HG03139 (cell line): ENCODE data around the gene SPEN.
"Not testable (repeated sequence)": the region's sequence is repeated elsewhere in the genome, so short reads cannot be mapped to it uniquely, and the experiment has no call there.

ENCODE experiments used
- ATAC-seq: cut with Tn5 transposase; IDR thresholded peaks from one replicate; pipeline ENCODE4 v1.9.1; 2021; ENCODE audit not compliant: unreplicated experiment

The SPEN gene

GRCh38 chr1:15896841-15897610 is 49.5 kb downstream of the SPEN start:
- not testable (repeated sequence) for ATAC-seq

GRCh38 chr1:15899266-15899665 is 51.8 kb downstream of the SPEN start:
- ATAC-seq, result no peak

- ATAC-seq, result no peak
Measured at GRCh38 chr1:15900662-15901279, 53.3 kb downstream of the SPEN start.

GRCh38 chr1:15902882-15903281 is 55.4 kb downstream of the SPEN start:
- no peak for ATAC-seq

GRCh38 chr1:15908597-15908996 is 61.1 kb downstream of the SPEN start:
- no peak for ATAC-seq

GRCh38 chr1:15911141-15911540 is 63.6 kb downstream of the SPEN start:
- ATAC-seq, result no peak

- no peak for ATAC-seq
Measured at GRCh38 chr1:15911927-15912326, 64.4 kb downstream of the SPEN start.

GRCh38 chr1:15913607-15914006 is 66.1 kb downstream of the SPEN start:
- ATAC-seq, result not testable (repeated sequence)

- ATAC-seq, result no peak
Measured at GRCh38 chr1:15915991-15916390, 68.5 kb downstream of the SPEN start.

- ATAC-seq, result no peak
Measured at GRCh38 chr1:15916417-15916816, 68.9 kb downstream of the SPEN start.

- ATAC-seq, result no peak
Measured at GRCh38 chr1:15916916-15917315, 69.4 kb downstream of the SPEN start.

GRCh38 chr1:15918962-15919715 is 71.6 kb downstream of the SPEN start:
- ATAC-seq, result peak; percentile 79

GRCh38 chr1:15923241-15923640 is 75.7 kb downstream of the SPEN start:
- no peak for ATAC-seq

- not testable (repeated sequence) for ATAC-seq
Measured at GRCh38 chr1:15926448-15926847, 78.9 kb downstream of the SPEN start.

GRCh38 chr1:15928971-15929965 is 81.8 kb downstream of the SPEN start:
- ATAC-seq, result no peak

GRCh38 chr1:15931401-15931800 is 83.9 kb downstream of the SPEN start:
- no peak for ATAC-seq

- no peak for ATAC-seq
Measured at GRCh38 chr1:15931884-15932283, 84.4 kb downstream of the SPEN start.

GRCh38 chr1:15932612-15933011 is 85.1 kb downstream of the SPEN start:
- no peak for ATAC-seq

GRCh38 chr1:15933684-15934083 is 86.2 kb downstream of the SPEN start:
- ATAC-seq, result no peak

- ATAC-seq, result no peak
Measured at GRCh38 chr1:15934211-15935055, 86.9 kb downstream of the SPEN start.
